NCI-H1417 (cell line): ENCODE results near the gene ALK.

ENCODE experiments used
- DNase-seq, 3 experiments: peaks; one replicate each; lab custom pipeline; 2025; lab: John Stamatoyannopoulos, UW

The ALK gene

GRCh38 chr2:29405266-29405665 is 516.1 kb downstream of the ALK start:
- no peak for DNase-seq

GRCh38 chr2:29401994-29402393 is 519.4 kb downstream of the ALK start:
- DNase-seq = no peak

GRCh38 chr2:29400930-29401653 is 520.3 kb downstream of the ALK start:
- DNase-seq = no peak

GRCh38 chr2:29398384-29399237 is 522.8 kb downstream of the ALK start:
- DNase-seq = peak in 2 of 3 experiments; percentile 23 to 73

- DNase-seq = no peak
These were observed 523.7 kb downstream of the ALK start for GRCh38 chr2:29397713-29398112.

GRCh38 chr2:29397039-29397438 is 524.3 kb downstream of the ALK start:
- DNase-seq = no peak

- peak in 1 of 3 experiments; percentile 14 for DNase-seq
These were observed 526.4 kb downstream of the ALK start for GRCh38 chr2:29394981-29395350.

GRCh38 chr2:29394311-29394980 is 526.9 kb downstream of the ALK start:
- no peak for DNase-seq

- DNase-seq = no peak
These were observed 527.7 kb downstream of the ALK start for GRCh38 chr2:29393676-29394075.

GRCh38 chr2:29392774-29393173 is 528.6 kb downstream of the ALK start:
- DNase-seq = no peak

GRCh38 chr2:29390136-29390535 is 531.2 kb downstream of the ALK start:
- no peak for DNase-seq

GRCh38 chr2:29389686-29390085 is 531.7 kb downstream of the ALK start:
- no peak for DNase-seq

GRCh38 chr2:29388071-29388470 is 533.3 kb downstream of the ALK start:
- DNase-seq = no peak

- DNase-seq = no peak
These were observed 538.9 kb downstream of the ALK start for GRCh38 chr2:29382486-29382885.

GRCh38 chr2:29377788-29378187 is 543.6 kb downstream of the ALK start:
- DNase-seq = no peak

- DNase-seq = no peak
These were observed 544.8 kb downstream of the ALK start for GRCh38 chr2:29376541-29376940.

GRCh38 chr2:29375843-29376242 is 545.5 kb downstream of the ALK start:
- DNase-seq = no peak

GRCh38 chr2:29374823-29375222 is 546.6 kb downstream of the ALK start:
- peak in 2 of 3 experiments; percentile 76 to 91 for DNase-seq

GRCh38 chr2:29373870-29374269 is 547.5 kb downstream of the ALK start:
- peak in 1 of 3 experiments; percentile 28 for DNase-seq

- no peak for DNase-seq
These were observed 549.2 kb downstream of the ALK start for GRCh38 chr2:29372185-29372584.

- DNase-seq = no peak
These were observed 550.7 kb downstream of the ALK start for GRCh38 chr2:29370581-29371125.

GRCh38 chr2:29370173-29370572 is 551.2 kb downstream of the ALK start:
- DNase-seq = no peak
